Loucy (cell line): ENCODE measurements around the gene EFR3B.
"Not testable (repeated sequence)": the region's sequence is repeated elsewhere in the genome, so short reads cannot be mapped to it uniquely, and the experiment has no call there.

ENCODE experiments used
- H2AFZ ChIP-seq: fragments of 200-600 bp; sonication (generic); 2 replicates; pipeline ENCODE4 v1.6.0; 2016; ENCODE audit warnings: antibody characterized with exemption, mild to moderate bottlenecking, low read length, moderate library complexity
- H3F3A ChIP-seq: fragments of 200-600 bp; 2 replicates; pipeline ENCODE4 v1.6.0; 2016; ENCODE audit warnings: antibody characterized with exemption, low read depth, mild to moderate bottlenecking
- H3K27me3 ChIP-seq: fragments of 200-600 bp; sonication (generic); 2 replicates; pipeline ENCODE4 v1.6.1; 2014; ENCODE audit warnings: low read length, mild to moderate bottlenecking; ENCODE audit not compliant: insufficient read depth, poor library complexity, severe bottlenecking
- H3K36me3 ChIP-seq: fragments of 200-600 bp; sonication (generic); 2 replicates; pipeline ENCODE4 v1.6.1; 2016; ENCODE audit warnings: low read length; ENCODE audit not compliant: insufficient read depth
- H3K4me1 ChIP-seq: fragments of 200-600 bp; sonication (generic); 2 replicates; pipeline ENCODE4 v1.5.1; 2014; ENCODE audit warnings: low read length, mild to moderate bottlenecking; ENCODE audit not compliant: insufficient read depth, poor library complexity, severe bottlenecking
- H3K4me2 ChIP-seq: fragments of 200-600 bp; sonication (generic); 2 replicates; pipeline ENCODE4 v1.6.0; 2014; ENCODE audit warnings: antibody characterized with exemption, low read length, low read depth, mild to moderate bottlenecking; ENCODE audit not compliant: poor library complexity, severe bottlenecking
- H3K4me3 ChIP-seq: fragments of 200-600 bp; sonication (generic); 2 replicates; pipeline ENCODE4 v1.5.1; 2014; ENCODE audit warnings: low read length, mild to moderate bottlenecking, mixed read lengths; ENCODE audit not compliant: poor library complexity, severe bottlenecking
- H3K79me2 ChIP-seq: fragments of 200-600 bp; sonication (generic); 2 replicates; pipeline ENCODE4 v1.6.1; 2014; ENCODE audit warnings: low read length; ENCODE audit not compliant: insufficient read depth
- H3K9ac ChIP-seq: fragments of 200-600 bp; sonication (generic); 2 replicates; pipeline ENCODE4 v1.6.0; 2014; ENCODE audit warnings: mild to moderate bottlenecking, low read depth, low read length, moderate library complexity; ENCODE audit not compliant: poor library complexity, severe bottlenecking
- H3K9me2 ChIP-seq: fragments of 200-600 bp; sonication (generic); replicated peaks from 2 replicates; pipeline ENCODE4 v1.6.1; 2016; ENCODE audit warnings: low read depth, low read length, mixed read lengths
- H3K9me3 ChIP-seq: fragments of 200-600 bp; sonication (generic); 2 replicates; pipeline ENCODE4 v1.6.1; 2014; ENCODE audit warnings: mild to moderate bottlenecking, antibody characterized with exemption, low read length, low read depth; ENCODE audit not compliant: insufficient read depth
- H4K20me1 ChIP-seq: fragments of 200-600 bp; sonication (generic); 2 replicates; pipeline ENCODE4 v1.6.0; 2014; ENCODE audit warnings: antibody characterized with exemption, low read length, mild to moderate bottlenecking; ENCODE audit not compliant: insufficient read depth, poor library complexity, severe bottlenecking
- EZH2phosphoT487 ChIP-seq: fragments of 200-600 bp; IDR thresholded peaks from 2 replicates; pipeline ENCODE4 v1.6.1; 2018; ENCODE audit warnings: antibody characterized with exemption, mild to moderate bottlenecking, moderate library complexity, borderline replicate concordance
- TF ChIP-seq, protein P1 (sequence below): fragments of 200-600 bp; sonication (generic); conservative IDR thresholded peaks from 2 replicates; pipeline ENCODE4 v1.5.1; 2014; ENCODE audit warnings: mild to moderate bottlenecking, antibody characterized with exemption, low read length

Gene EFR3B

DNA sequence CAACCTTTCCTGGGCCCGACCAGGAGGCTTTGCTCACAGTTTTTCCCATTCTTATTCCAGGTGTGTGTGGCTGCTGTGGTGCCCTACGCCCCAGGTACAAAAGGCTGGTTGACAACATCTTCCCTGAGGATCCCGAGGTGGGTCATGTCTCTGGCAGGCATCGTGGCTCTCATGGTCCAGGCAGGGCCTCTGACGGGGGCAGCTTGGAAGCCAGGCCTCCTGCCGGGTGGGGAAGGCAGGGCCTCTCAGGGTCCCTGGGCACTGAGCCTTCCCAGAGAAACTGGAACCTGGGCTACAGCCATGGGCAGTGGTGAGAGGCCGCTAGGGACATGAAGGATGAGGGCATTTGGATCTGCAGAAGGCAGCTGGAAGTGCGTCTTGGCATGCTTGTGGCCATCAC, 49.4 kb downstream of the EFR3B start:
- no peak overlapping the region for H3K4me2 ChIP-seq
- H3F3A ChIP-seq: no peaks in the 10 kb centered on the region
- no peak overlapping the region for H3K9ac ChIP-seq
- no peaks in the 10 kb centered on the region for H3K27me3 ChIP-seq
- H3K79me2 ChIP-seq: no peaks in the 10 kb centered on the region
- H4K20me1 ChIP-seq: no peaks in the 10 kb centered on the region
- H3K4me1 ChIP-seq: no peaks in the 10 kb centered on the region
- H3K9me2 ChIP-seq: no peaks in the 10 kb centered on the region
- H3K36me3 ChIP-seq: no peaks in the 10 kb centered on the region
- no peak overlapping the region for H3K4me3 ChIP-seq
- TF ChIP-seq EZH2phosphoT487: no peak
- TF ChIP-seq, protein P1, sequence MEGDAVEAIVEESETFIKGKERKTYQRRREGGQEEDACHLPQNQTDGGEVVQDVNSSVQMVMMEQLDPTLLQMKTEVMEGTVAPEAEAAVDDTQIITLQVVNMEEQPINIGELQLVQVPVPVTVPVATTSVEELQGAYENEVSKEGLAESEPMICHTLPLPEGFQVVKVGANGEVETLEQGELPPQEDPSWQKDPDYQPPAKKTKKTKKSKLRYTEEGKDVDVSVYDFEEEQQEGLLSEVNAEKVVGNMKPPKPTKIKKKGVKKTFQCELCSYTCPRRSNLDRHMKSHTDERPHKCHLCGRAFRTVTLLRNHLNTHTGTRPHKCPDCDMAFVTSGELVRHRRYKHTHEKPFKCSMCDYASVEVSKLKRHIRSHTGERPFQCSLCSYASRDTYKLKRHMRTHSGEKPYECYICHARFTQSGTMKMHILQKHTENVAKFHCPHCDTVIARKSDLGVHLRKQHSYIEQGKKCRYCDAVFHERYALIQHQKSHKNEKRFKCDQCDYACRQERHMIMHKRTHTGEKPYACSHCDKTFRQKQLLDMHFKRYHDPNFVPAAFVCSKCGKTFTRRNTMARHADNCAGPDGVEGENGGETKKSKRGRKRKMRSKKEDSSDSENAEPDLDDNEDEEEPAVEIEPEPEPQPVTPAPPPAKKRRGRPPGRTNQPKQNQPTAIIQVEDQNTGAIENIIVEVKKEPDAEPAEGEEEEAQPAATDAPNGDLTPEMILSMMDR: no peak
- H3K9me3 ChIP-seq: no peaks in the 10 kb centered on the region
- H2AFZ ChIP-seq: no peak overlapping the region

GRCh38 chr2:25098056-25098455, 56.2 kb downstream of the EFR3B start:
- Histone ChIP-seq H3K79me2 (no peaks in the 10 kb centered on the region), H4K20me1 (no peaks in the 10 kb centered on the region), H3F3A (no peaks in the 10 kb centered on the region), H3K4me2 (no peak overlapping the region), H3K9me3 (no peaks in the 10 kb centered on the region), H3K4me3 (no peak overlapping the region), H3K9ac (no peak overlapping the region), H3K9me2 (no peaks in the 10 kb centered on the region), H3K36me3 (no peaks in the 10 kb centered on the region), H2AFZ (no peak overlapping the region), H3K4me1 (no peaks in the 10 kb centered on the region), H3K27me3 (no peaks in the 10 kb centered on the region)
- TF ChIP-seq EZH2phosphoT487: no peak
- TF ChIP-seq, protein P1: no peak

- no peaks in the 10 kb centered on the region for H4K20me1 ChIP-seq
- H3K4me2 ChIP-seq: no peak overlapping the region
- no peak overlapping the region for H3K4me3 ChIP-seq
- H3K27me3 ChIP-seq: no peaks in the 10 kb centered on the region
- no peak overlapping the region for H2AFZ ChIP-seq
- no peaks in the 10 kb centered on the region for H3K79me2 ChIP-seq
- H3K4me1 ChIP-seq: no peaks in the 10 kb centered on the region
- no peak for TF ChIP-seq EZH2phosphoT487
- TF ChIP-seq, protein P1: no peak
- H3K9me3 ChIP-seq: no peaks in the 10 kb centered on the region
- no peaks in the 10 kb centered on the region for H3F3A ChIP-seq
- no peaks in the 10 kb centered on the region for H3K36me3 ChIP-seq
- no peak overlapping the region for H3K9ac ChIP-seq
- H3K9me2 ChIP-seq: no peaks in the 10 kb centered on the region
Measured at GRCh38 chr2:25098670-25099486, 57.0 kb downstream of the EFR3B start.

- not testable (repeated sequence) for H3F3A ChIP-seq, H3K9me2 ChIP-seq
Measured at GRCh38 chr2:25102352-25102751, 60.5 kb downstream of the EFR3B start.

More at GRCh38 chr2:25102352-25102751, 60.5 kb downstream of the EFR3B start:
- H3K4me3 ChIP-seq, H3K9me3 ChIP-seq, H3K79me2 ChIP-seq, H3K27me3 ChIP-seq, H3K9ac ChIP-seq, H3K4me2 ChIP-seq, H3K36me3 ChIP-seq, H2AFZ ChIP-seq, H4K20me1 ChIP-seq: not testable (repeated sequence)
- peaks cover 10% of the 10 kb centered on the region for H3K4me1 ChIP-seq
